Right cardiac atrium (tissue), 5 donors: ENCODE results near the gene ZSWIM4. TPM values are rescaled to one million over a fixed set of nuclear protein-coding genes. Genes with fewer than 3 reads are reported as not detected.

ENCODE experiments used
- ATAC-seq, 2 donors: fragments of 200-7000 bp; cut with Tn5 transposase; one replicate each; pipeline versions ENCODE4 v1.8.0 to v1.9.1; 2020; ENCODE audit warnings: moderate library complexity in 2 of 2, mild to moderate bottlenecking in 1 of 2
- DNase-seq, 3 donors: peaks; one replicate each; pipeline ENCODE4 v3.0.0-alpha.2; 2020
- H3K27ac ChIP-seq: one replicate; pipeline ENCODE4 v1.5.1; 2013; ENCODE audit warnings: mild to moderate bottlenecking, low read length, control low read depth, moderate library complexity
- H3K27me3 ChIP-seq: one replicate; pipeline ENCODE4 v1.6.1; 2013; ENCODE audit not compliant: control insufficient read depth, insufficient read depth
- H3K4me1 ChIP-seq: one replicate; pipeline ENCODE4 v1.6.1; 2013; ENCODE audit warnings: low read length; ENCODE audit not compliant: control insufficient read depth, insufficient read depth
- H3K4me3 ChIP-seq: one replicate; pipeline ENCODE4 v1.5.1; 2013; ENCODE audit warnings: low read length, control low read depth
- H3K9me3 ChIP-seq: one replicate; pipeline ENCODE4 v1.6.1; 2013; ENCODE audit warnings: low read length; ENCODE audit not compliant: control insufficient read depth
- WGBS: extraction: QIAGEN DNeasy Blood & Tissue Kit; methylation state at CpG from one replicate; pipeline ENCODE4 v1.1.7; 2013; 5-methylcytosine and 5-hydroxymethylcytosine counted together
- intact Hi-C, 4 donors: fragments of 100-400 bp; cut with DNase I; formaldehyde crosslinking; loops; one replicate each; pipeline versions ENCODE4 v1.11.0 to v1.14.0; 2022 to 2023
- polyA plus RNA-seq: library from polyadenylated mRNA; stranded (reverse); fragments of 200-250 nt; gene quantifications from one replicate; pipeline ENCODE4 v1.2.3, GENCODE V29; 2013
- total RNA-seq, 4 donors: library from RNA; stranded (reverse); fragmentation: NEBNext Ultra II Directional; extraction: Animal tissue kit (Norgen Biotek cat#: 25700); gene quantifications; one replicate each; pipeline ENCODE4 v1.2.1, GENCODE V29; 2021
- donor health status: healthy with polysubstance abuse.
- donor health status: DM: no; HTN: yes; CAD: no.
- donor health status: DM: no; HTN: no; CAD: no.
- donor health status: DM: no; HTN: yes; CAD: no; lungs with severe emphysema.
- donor health status: DM: yes; HTN: yes; CAD: no.

The ZSWIM4 gene
- total and polyA plus RNA-seq, 5 donors: 2.3 to 6.4 (median 3.5) TPM

DNA sequence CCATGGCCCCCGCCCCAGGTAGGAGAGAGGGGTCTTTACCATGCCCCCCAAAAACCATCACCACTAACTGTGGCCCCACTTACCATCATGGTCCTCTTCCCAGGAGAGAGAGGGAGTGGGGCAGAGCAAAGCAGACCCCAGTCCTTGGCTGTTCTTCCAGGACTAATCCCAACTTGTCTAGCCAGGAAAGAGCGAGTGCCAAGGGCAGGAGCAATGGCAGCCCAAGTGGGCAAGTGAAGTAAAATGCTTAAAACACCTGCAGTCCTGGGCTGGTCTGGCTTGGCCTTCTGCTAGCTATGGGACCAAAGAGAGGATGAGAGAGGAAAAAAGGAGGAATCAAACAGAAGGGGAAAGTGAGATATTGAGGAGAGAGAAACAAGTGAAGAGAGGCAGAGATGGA lies 17.9 kb downstream of the ZSWIM4 start:
- 96% methylated on average over 2 of the region's 2 CpGs for WGBS
- H3K9me3 ChIP-seq: no peaks in the 10 kb centered on the region
- no peak for ATAC-seq
- no peaks in the 10 kb centered on the region for H3K4me1 ChIP-seq
- no peak for DNase-seq
- no peak overlapping the region for H3K4me3 ChIP-seq
- no peaks in the 10 kb centered on the region for H3K27me3 ChIP-seq
- no peak overlapping the region for H3K27ac ChIP-seq
- intact Hi-C loops: no loop called here

GRCh38 chr19:13814550-13814949 lies 19.3 kb downstream of the ZSWIM4 start:
- Histone ChIP-seq H3K9me3 (no peaks in the 10 kb centered on the region), H3K4me1 (no peaks in the 10 kb centered on the region), H3K27ac (no peak overlapping the region), H3K4me3 (no peak overlapping the region), H3K27me3 (no peaks in the 10 kb centered on the region)
- ATAC-seq (no peak), DNase-seq (no peak)
- 93% methylated on average over 21 of the region's 21 CpGs for WGBS
- intact Hi-C loops: no loop called here

GRCh38 chr19:13817018-13817614 lies 21.9 kb downstream of the ZSWIM4 start:
- DNase-seq: peak in 1 of 3 donors; percentile 79
- Histone ChIP-seq H3K9me3 (no peaks in the 10 kb centered on the region), H3K4me1 (no peaks in the 10 kb centered on the region), H3K27me3 (no peaks in the 10 kb centered on the region), H3K4me3 (no peak overlapping the region), H3K27ac (no peak overlapping the region)
- intact Hi-C loops: no loop called here
- peak; percentile 20 to 24 for ATAC-seq
- WGBS: 67% methylated on average over 11 of the region's 11 CpGs

- DNase-seq (peak; percentile 58 to 79 (median 78)), ATAC-seq (peak; percentile 34 to 53)
- Histone ChIP-seq H3K4me1 (no peaks in the 10 kb centered on the region), H3K9me3 (no peaks in the 10 kb centered on the region), H3K27me3 (no peaks in the 10 kb centered on the region), H3K27ac (no peak overlapping the region), H3K4me3 (no peak overlapping the region)
- intact Hi-C loops: no loop called here
- 52% methylated on average over 35 of the region's 35 CpGs for WGBS
Measured at GRCh38 chr19:13817615-13818371, 22.6 kb downstream of the ZSWIM4 start.

DNA sequence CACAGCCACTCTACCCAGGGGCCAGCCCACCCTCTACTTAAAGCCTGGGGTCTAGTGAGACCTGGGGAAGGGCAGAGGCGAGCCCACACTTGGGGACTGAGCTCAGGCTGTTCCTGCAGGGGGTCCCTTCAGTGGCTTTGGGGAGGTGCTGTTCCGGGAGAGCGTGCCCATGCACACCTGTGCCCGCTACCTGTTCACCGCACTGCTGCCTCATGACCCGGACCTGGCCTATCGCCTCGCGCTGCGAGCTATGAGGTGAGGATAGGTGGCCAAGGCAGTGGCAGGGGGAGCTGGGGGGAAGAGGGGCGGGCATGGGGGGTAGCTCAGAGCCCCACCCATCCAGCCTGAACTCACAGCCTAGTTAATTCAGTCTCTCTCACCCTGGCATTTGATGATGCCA lies 24.0 kb downstream of the ZSWIM4 start:
- peak in 1 of 3 donors; percentile 59 for DNase-seq
- H3K4me3 ChIP-seq: no peak overlapping the region
- ATAC-seq: no peak
- WGBS: 97% methylated on average over 11 of the region's 11 CpGs
- intact Hi-C loops: no loop called here
- no peaks in the 10 kb centered on the region for H3K4me1 ChIP-seq
- no peaks in the 10 kb centered on the region for H3K27me3 ChIP-seq
- no peaks in the 10 kb centered on the region for H3K9me3 ChIP-seq
- H3K27ac ChIP-seq: no peak overlapping the region

DNA sequence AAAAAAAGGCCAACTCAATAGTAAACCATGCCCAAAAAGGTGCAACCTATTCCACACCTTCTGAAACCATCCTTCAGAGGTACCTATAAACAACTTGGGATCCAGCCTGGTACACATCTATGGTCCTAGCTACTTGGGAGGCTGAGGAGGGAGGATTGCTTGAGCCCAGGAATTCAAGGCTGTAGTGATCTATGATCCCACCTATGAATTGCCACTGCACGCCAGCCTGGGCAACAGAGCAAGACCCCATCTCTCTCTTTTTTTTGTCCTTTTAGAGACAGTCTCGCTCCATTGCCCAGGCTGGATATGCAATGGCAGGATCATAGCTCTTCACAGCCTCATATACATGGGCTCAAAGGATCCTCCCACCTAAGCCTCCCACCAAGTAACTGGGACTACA lies 26.0 kb downstream of the ZSWIM4 start:
- 98% methylated on average over 2 of the region's 2 CpGs for WGBS
- Histone ChIP-seq H3K27me3 (no peaks in the 10 kb centered on the region), H3K27ac (peak overlapping the region; percentile 7), H3K4me3 (no peak overlapping the region), H3K9me3 (no peaks in the 10 kb centered on the region), H3K4me1 (no peaks in the 10 kb centered on the region)
- intact Hi-C loops: no loop called here
- ATAC-seq: no peak
- no peak for DNase-seq

DNA sequence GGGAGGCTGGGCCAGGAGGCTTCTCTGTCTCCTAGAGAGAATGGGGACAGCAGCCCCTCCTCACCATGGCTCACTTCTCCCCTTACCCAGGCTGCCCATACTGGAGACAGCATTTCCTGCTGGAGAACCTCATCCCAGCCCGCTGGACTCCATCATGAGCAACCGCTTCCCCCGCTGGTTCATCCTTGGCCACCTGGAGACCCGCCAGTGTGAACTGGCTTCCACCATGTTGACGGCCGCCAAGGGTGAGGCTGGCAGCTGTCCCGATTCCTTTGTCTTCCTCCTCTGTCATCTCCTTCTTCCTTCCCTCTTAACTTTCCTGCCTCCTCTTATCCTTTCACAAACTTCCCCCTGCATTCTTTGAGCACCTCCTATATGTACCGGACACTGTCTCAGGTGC lies 28.0 kb downstream of the ZSWIM4 start:
- no peaks in the 10 kb centered on the region for H3K27me3 ChIP-seq
- H3K4me1 ChIP-seq: no peaks in the 10 kb centered on the region
- intact Hi-C loops: no loop called here
- peak; percentile 11 to 17 for ATAC-seq
- no peaks in the 10 kb centered on the region for H3K9me3 ChIP-seq
- DNase-seq: peak; percentile 65 to 83 (median 80)
- 48% methylated on average over 8 of the region's 8 CpGs for WGBS
- no peak overlapping the region for H3K27ac ChIP-seq
- no peak overlapping the region for H3K4me3 ChIP-seq

DNA sequence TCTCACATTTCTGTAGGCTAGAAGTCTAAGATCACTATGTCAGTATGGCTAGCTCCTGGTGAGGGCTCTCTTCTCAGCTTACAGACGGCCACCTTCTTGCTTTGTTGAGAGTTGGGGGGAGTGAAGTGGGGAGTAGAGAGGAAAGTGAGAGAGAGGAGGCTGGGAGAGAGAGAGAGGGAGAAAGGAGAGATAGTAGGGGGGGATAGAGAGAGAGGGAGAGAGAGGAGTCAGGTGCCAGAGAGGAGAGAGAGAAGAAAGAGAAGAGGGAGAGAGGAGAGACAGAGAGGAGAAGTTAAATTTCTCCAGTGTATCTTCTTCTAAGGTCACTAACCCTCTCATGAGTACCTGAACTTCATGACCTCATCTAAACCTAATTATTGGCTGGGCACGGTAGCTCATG lies 28.7 kb downstream of the ZSWIM4 start:
- Histone ChIP-seq H3K27ac (no peak overlapping the region), H3K4me1 (no peaks in the 10 kb centered on the region), H3K9me3 (no peaks in the 10 kb centered on the region), H3K4me3 (no peak overlapping the region), H3K27me3 (no peaks in the 10 kb centered on the region)
- no peak for ATAC-seq
- DNase-seq: no peak
- 86% methylated on average over 2 of the region's 2 CpGs for WGBS
- intact Hi-C loops: no loop called here

GRCh38 chr19:13824703-13825102 lies 29.5 kb downstream of the ZSWIM4 start:
- no peak for DNase-seq
- no peak overlapping the region for H3K27ac ChIP-seq

GRCh38 chr19:13825489-13826441 lies 30.5 kb downstream of the ZSWIM4 start:
- no peak overlapping the region for H3K27ac ChIP-seq
- no peaks in the 10 kb centered on the region for H3K9me3 ChIP-seq
- 86% methylated on average over 30 of the region's 30 CpGs for WGBS
- H3K4me3 ChIP-seq: no peak overlapping the region
- DNase-seq (peak in 1 of 3 donors; percentile 72), ATAC-seq (no peak)
- intact Hi-C loops: no loop called here
- no peaks in the 10 kb centered on the region for H3K4me1 ChIP-seq
- no peaks in the 10 kb centered on the region for H3K27me3 ChIP-seq

More at GRCh38 chr19:13824703-13825102, 29.5 kb downstream of the ZSWIM4 start:
- H3K4me1 ChIP-seq: no peaks in the 10 kb centered on the region
- ATAC-seq: no peak
- H3K9me3 ChIP-seq: no peaks in the 10 kb centered on the region
- H3K4me3 ChIP-seq: no peak overlapping the region
- no peaks in the 10 kb centered on the region for H3K27me3 ChIP-seq
- intact Hi-C loops: no loop called here
